ENCODE measurements around the gene ROBO2.

GRCh38 chr3:77365152-77365551, 325.3 kb downstream of the ROBO2 start:
- TF ChIP-seq EP300 (conservative IDR thresholded peaks at IDR 0.05; ENCODE audit: poor library complexity, severe bottlenecking) (no peak), EZH2 (IDR thresholded peaks at IDR 0.05; ENCODE audit: borderline replicate concordance, insufficient read depth, low read length, poor library complexity, severe bottlenecking) (no peak), TAF1 (IDR thresholded peaks at IDR 0.05; ENCODE audit: low read depth) (no peak), POLR2AphosphoS5 (IDR thresholded peaks at IDR 0.05) (no peak), REST (IDR thresholded peaks at IDR 0.05; ENCODE audit: borderline replicate concordance) (no peak)
- TF ChIP-seq, protein P1, sequence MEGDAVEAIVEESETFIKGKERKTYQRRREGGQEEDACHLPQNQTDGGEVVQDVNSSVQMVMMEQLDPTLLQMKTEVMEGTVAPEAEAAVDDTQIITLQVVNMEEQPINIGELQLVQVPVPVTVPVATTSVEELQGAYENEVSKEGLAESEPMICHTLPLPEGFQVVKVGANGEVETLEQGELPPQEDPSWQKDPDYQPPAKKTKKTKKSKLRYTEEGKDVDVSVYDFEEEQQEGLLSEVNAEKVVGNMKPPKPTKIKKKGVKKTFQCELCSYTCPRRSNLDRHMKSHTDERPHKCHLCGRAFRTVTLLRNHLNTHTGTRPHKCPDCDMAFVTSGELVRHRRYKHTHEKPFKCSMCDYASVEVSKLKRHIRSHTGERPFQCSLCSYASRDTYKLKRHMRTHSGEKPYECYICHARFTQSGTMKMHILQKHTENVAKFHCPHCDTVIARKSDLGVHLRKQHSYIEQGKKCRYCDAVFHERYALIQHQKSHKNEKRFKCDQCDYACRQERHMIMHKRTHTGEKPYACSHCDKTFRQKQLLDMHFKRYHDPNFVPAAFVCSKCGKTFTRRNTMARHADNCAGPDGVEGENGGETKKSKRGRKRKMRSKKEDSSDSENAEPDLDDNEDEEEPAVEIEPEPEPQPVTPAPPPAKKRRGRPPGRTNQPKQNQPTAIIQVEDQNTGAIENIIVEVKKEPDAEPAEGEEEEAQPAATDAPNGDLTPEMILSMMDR (IDR thresholded peaks at IDR 0.05; ENCODE audit: poor library complexity, severe bottlenecking), result no peak
